WTC11 (cell line): ENCODE results near the gene PKNOX1. TPM values are rescaled to one million over a fixed set of nuclear protein-coding genes. Genes with fewer than 3 reads are reported as not detected.

Experiments
- ATAC-seq: fragments of 200-7000 bp; cut with Tn5 transposase; 2 replicates; pipeline ENCODE4 v1.10.0; 2021; ENCODE audit warnings: mild to moderate bottlenecking, moderate library complexity
- CTCF ChIA-PET: fragments of 300-600 bp; sonication (Branson Sonifier 250); formaldehyde crosslinking; loops from one replicate; lab custom pipeline; 2021; ENCODE audit warnings: antibody characterized with exemption; lab: Charles Lee
- POLR2A ChIA-PET: fragments of 350-600 bp; sonication (Branson Sonifier 250); formaldehyde crosslinking; loops from one replicate; lab custom pipeline; 2021; ENCODE audit warnings: antibody characterized with exemption; lab: Charles Lee
- DNase-seq: peaks from one replicate; pipeline ENCODE4 v3.0.0; 2021; ENCODE audit warnings: low spot score
- H3K27ac Mint-ChIP-seq: 2 replicates; pipeline ENCODE4 v1.8.0; 2021; ENCODE audit warnings: mixed read lengths
- H3K27me3 Mint-ChIP-seq: 2 replicates; pipeline ENCODE4 v1.8.0; 2021; ENCODE audit warnings: low read depth, mild to moderate bottlenecking, moderate library complexity, mixed read lengths
- H3K36me3 Mint-ChIP-seq: 2 replicates; pipeline ENCODE4 v1.8.0; 2021; ENCODE audit warnings: mixed read lengths
- H3K4me1 Mint-ChIP-seq: 2 replicates; pipeline ENCODE4 v1.8.0; 2022; ENCODE audit warnings: mixed read lengths
- H3K4me3 Mint-ChIP-seq: 2 replicates; pipeline ENCODE4 v1.8.0; 2021; ENCODE audit warnings: mild to moderate bottlenecking, moderate library complexity, mixed read lengths
- H3K9me3 Mint-ChIP-seq: 2 replicates; pipeline ENCODE4 v1.8.0; 2021; ENCODE audit warnings: mixed read lengths
- AR ChIP-seq: fragments of 250-450 bp; sonication (Bioruptor Pico); IDR thresholded peaks from 2 replicates; pipeline ENCODE4 v1.9.0; 2021; ENCODE audit warnings: mild to moderate bottlenecking
- CDX4 ChIP-seq: fragments of 250-450 bp; sonication (Bioruptor Pico); IDR thresholded peaks from 2 replicates; pipeline ENCODE4 v1.9.0; 2021; ENCODE audit warnings: moderate library complexity, mild to moderate bottlenecking, inconsistent platforms, borderline replicate concordance
- CREM ChIP-seq: sonication (generic); formaldehyde crosslinking; IDR thresholded peaks from 2 replicates; pipeline ENCODE4 v1.8.1; 2022; ENCODE audit warnings: mild to moderate bottlenecking, missing genetic modification reagents, moderate library complexity
- ESRRA ChIP-seq: sonication (generic); formaldehyde crosslinking; IDR thresholded peaks from 2 replicates; pipeline ENCODE4 v1.8.1; 2022; ENCODE audit warnings: mild to moderate bottlenecking, missing genetic modification reagents, borderline replicate concordance
- FOXJ3 ChIP-seq: sonication (generic); formaldehyde crosslinking; IDR thresholded peaks from 2 replicates; pipeline ENCODE4 v1.9.0; 2021; ENCODE audit warnings: missing genetic modification reagents, mild to moderate bottlenecking, borderline replicate concordance
- FOXK1 ChIP-seq: sonication (generic); formaldehyde crosslinking; IDR thresholded peaks from 2 replicates; pipeline ENCODE4 v1.8.0; 2022; ENCODE audit warnings: mild to moderate bottlenecking, moderate library complexity, missing genetic modification reagents
- FOXP4 ChIP-seq: sonication (generic); formaldehyde crosslinking; IDR thresholded peaks from 2 replicates; pipeline ENCODE4 v1.8.0; 2022; ENCODE audit warnings: mild to moderate bottlenecking, missing genetic modification reagents
- GRHL2 ChIP-seq: fragments of 250-450 bp; sonication (Bioruptor Pico); IDR thresholded peaks from 2 replicates; pipeline ENCODE4 v1.8.0; 2022; ENCODE audit warnings: mild to moderate bottlenecking, moderate library complexity; ENCODE audit not compliant: insufficient replicate concordance, severe bottlenecking
- GTF2I ChIP-seq: fragments of 250-450 bp; sonication (Bioruptor Pico); conservative IDR thresholded peaks from 2 replicates; pipeline ENCODE4 v1.4.0; 2021; ENCODE audit warnings: mild to moderate bottlenecking
- HMGA2 ChIP-seq: fragments of 250-450 bp; sonication (Bioruptor Pico); IDR thresholded peaks from 2 replicates; pipeline ENCODE4 v1.4.0; 2021; ENCODE audit warnings: mild to moderate bottlenecking, moderate library complexity
- IRF2 ChIP-seq: sonication (generic); formaldehyde crosslinking; IDR thresholded peaks from 2 replicates; pipeline ENCODE4 v1.8.0; 2022; ENCODE audit warnings: low read depth, missing genetic modification reagents, borderline replicate concordance
- JAZF1 ChIP-seq: fragments of 250-450 bp; sonication (Bioruptor Pico); IDR thresholded peaks from 2 replicates; pipeline ENCODE4 v1.9.0; 2021; ENCODE audit warnings: moderate library complexity, mild to moderate bottlenecking, inconsistent platforms
- KAT7 ChIP-seq: sonication (generic); formaldehyde crosslinking; IDR thresholded peaks from 2 replicates; pipeline ENCODE4 v1.8.1; 2023; ENCODE audit warnings: missing genetic modification reagents, mild to moderate bottlenecking, borderline replicate concordance
- PRDM15 ChIP-seq: sonication (generic); formaldehyde crosslinking; IDR thresholded peaks from 2 replicates; pipeline ENCODE4 v1.8.0; 2022; ENCODE audit warnings: missing genetic modification reagents
- RELA ChIP-seq: sonication (generic); formaldehyde crosslinking; IDR thresholded peaks from 2 replicates; pipeline ENCODE4 v1.8.1; 2022; ENCODE audit warnings: missing genetic modification reagents, mild to moderate bottlenecking, borderline replicate concordance
- SMAD3 ChIP-seq: sonication (generic); formaldehyde crosslinking; IDR thresholded peaks from 2 replicates; pipeline ENCODE4 v1.8.0; 2022; ENCODE audit warnings: missing genetic modification reagents, mild to moderate bottlenecking, borderline replicate concordance
- SOX15 ChIP-seq: fragments of 250-450 bp; sonication (Bioruptor Pico); IDR thresholded peaks from 2 replicates; pipeline ENCODE4 v1.9.0; 2021; ENCODE audit warnings: mild to moderate bottlenecking
- USF1 ChIP-seq: sonication (generic); formaldehyde crosslinking; IDR thresholded peaks from 2 replicates; pipeline ENCODE4 v1.8.0; 2022; ENCODE audit warnings: mild to moderate bottlenecking, missing genetic modification reagents
- ZBTB21 ChIP-seq: sonication (generic); formaldehyde crosslinking; IDR thresholded peaks from 2 replicates; pipeline ENCODE4 v1.8.1; 2023; ENCODE audit warnings: mild to moderate bottlenecking, missing genetic modification reagents, borderline replicate concordance
- ZNF121 ChIP-seq: sonication (generic); formaldehyde crosslinking; IDR thresholded peaks from 2 replicates; pipeline ENCODE4 v1.8.0; 2023; ENCODE audit warnings: missing genetic modification reagents
- total RNA-seq: library from RNA; stranded (reverse); gene quantifications from 3 replicates; pipeline ENCODE4 v1.2.3, GENCODE V29; 2021

PKNOX1 gene
- total RNA-seq, 1 experiment from 2014 or later: 23.0 TPM

GRCh38 chr21:42975886-42976608, 1.7 kb downstream of the PKNOX1 start (continued):
- TF ChIP-seq GTF2I (CRISPR knock-in tag) (no peak), GRHL2 (CRISPR knock-in tag) (no peak), USF1 (CRISPR knock-in tag) (no peak), FOXJ3 (CRISPR knock-in tag) (no peak), ZBTB21 (no peak), SOX15 (CRISPR knock-in tag) (no peak), AR (CRISPR knock-in tag) (no peak)

- Mint-ChIP-seq H3K36me3 (peaks cover 41% of the 10 kb centered on the region), H3K4me1 (peaks cover 70% of the 10 kb centered on the region), H3K27ac (peak overlapping the region; percentile 92), H3K9me3 (peaks cover 10% of the 10 kb centered on the region), H3K27me3 (no peaks in the 10 kb centered on the region), H3K4me3 (no peak overlapping the region; the same call in none of the 2 replicates)
- DNase-seq (no peak), ATAC-seq (peak; percentile 12; the same call in 1 of the 2 replicates)
- TF ChIP-seq RELA (CRISPR knock-in tag) (no peak), CDX4 (no peak), HMGA2 (no peak)
- POLR2A ChIA-PET: interaction anchor here (0.9 to 1.7 kb wide), 2 partner anchors 10 to 41 kb away, joined by 7 to 10 read pairs; no protein-coding TSS in a partner anchor
- CTCF ChIA-PET: interaction anchor here (1.2 kb wide), 1 partner anchor 12 kb away, joined by 3 read pairs; no protein-coding TSS in a partner anchor
Measured at GRCh38 chr21:42980312-42981213, 6.2 kb downstream of the PKNOX1 start.

GRCh38 chr21:42981214-42981523, 6.8 kb downstream of the PKNOX1 start:
- Mint-ChIP-seq H3K4me1 (peaks cover 68% of the 10 kb centered on the region), H3K9me3 (peaks cover 10% of the 10 kb centered on the region), H3K27ac (peak overlapping the region; percentile 92), H3K36me3 (peaks cover 38% of the 10 kb centered on the region), H3K27me3 (no peaks in the 10 kb centered on the region), H3K4me3 (no peak overlapping the region)
- POLR2A ChIA-PET: interaction anchor here (0.9 to 1.7 kb wide), 2 partner anchors 9 to 42 kb away, joined by 7 to 10 read pairs; no protein-coding TSS in a partner anchor
- ATAC-seq (peak; percentile 13; the same call in 1 of the 2 replicates), DNase-seq (no peak)
- CTCF ChIA-PET: interaction anchor here (1.2 kb wide), 1 partner anchor 12 kb away, joined by 3 read pairs; no protein-coding TSS in a partner anchor
- TF ChIP-seq ZNF121: no peak
- no peak for TF ChIP-seq FOXK1
- no peak for TF ChIP-seq PRDM15
- no peak for TF ChIP-seq SMAD3
- no peak for TF ChIP-seq KAT7 (CRISPR knock-in tag)
- TF ChIP-seq IRF2: no peak
- TF ChIP-seq ESRRA (CRISPR knock-in tag): no peak
- TF ChIP-seq FOXP4: no peak
- TF ChIP-seq CREM (CRISPR knock-in tag): no peak
- no peak for TF ChIP-seq USF1 (CRISPR knock-in tag)
- no peak for TF ChIP-seq JAZF1 (CRISPR knock-in tag)
